HG03039 (cell line): Measurements from ENCODE around the gene NCOA1.
"Not testable (repeated sequence)": the region's sequence is repeated elsewhere in the genome, so short reads cannot be mapped to it uniquely, and the experiment has no call there.

ENCODE experiments used
- ATAC-seq: cut with Tn5 transposase; IDR thresholded peaks from one replicate; pipeline ENCODE4 v1.9.1; 2021; ENCODE audit warnings: mild to moderate bottlenecking, moderate library complexity; ENCODE audit not compliant: unreplicated experiment

NCOA1 gene

GRCh38 chr2:24771764-24772586, 280.9 kb downstream of the NCOA1 start:
- ATAC-seq = no peak

GRCh38 chr2:24774373-24774772, 283.3 kb downstream of the NCOA1 start:
- ATAC-seq = no peak

- no peak for ATAC-seq
Measured at GRCh38 chr2:24779116-24779515, 288.1 kb downstream of the NCOA1 start.

- no peak for ATAC-seq
Measured at GRCh38 chr2:24783641-24784040, 292.6 kb downstream of the NCOA1 start.

GRCh38 chr2:24785671-24786321, 294.7 kb downstream of the NCOA1 start:
- ATAC-seq = no peak

GRCh38 chr2:24787532-24787931, 296.5 kb downstream of the NCOA1 start:
- ATAC-seq = no peak

GRCh38 chr2:24788816-24789215, 297.8 kb downstream of the NCOA1 start:
- ATAC-seq = no peak

- ATAC-seq = no peak
Measured at GRCh38 chr2:24791452-24791851, 300.4 kb downstream of the NCOA1 start.

- no peak for ATAC-seq
Measured at GRCh38 chr2:24792542-24792873, 301.5 kb downstream of the NCOA1 start.

- ATAC-seq = peak; percentile 83
Measured at GRCh38 chr2:24792874-24793760, 302.1 kb downstream of the NCOA1 start, which contains the start of the genes CENPO and PTRHD1. Gene CENPO (plus strand): TSS chr2:24793425. CDS start chr2:24793920, 495 bp downstream. Gene PTRHD1 (minus strand): TSS chr2:24793391. CDS start chr2:24793377, 14 bp downstream.

GRCh38 chr2:24793761-24794435, 302.8 kb downstream of the NCOA1 start:
- ATAC-seq = no peak

- ATAC-seq = no peak
Measured at GRCh38 chr2:24797644-24798043, 306.6 kb downstream of the NCOA1 start.

GRCh38 chr2:24800487-24800886, 309.4 kb downstream of the NCOA1 start:
- not testable (repeated sequence) for ATAC-seq

GRCh38 chr2:24805811-24806660, 315.0 kb downstream of the NCOA1 start:
- ATAC-seq = not testable (repeated sequence)

GRCh38 chr2:24806661-24807036, 315.6 kb downstream of the NCOA1 start:
- ATAC-seq = no peak

- no peak for ATAC-seq
Measured at GRCh38 chr2:24809316-24810007, 318.4 kb downstream of the NCOA1 start.

- no peak for ATAC-seq
Measured at GRCh38 chr2:24813691-24814137, 322.7 kb downstream of the NCOA1 start.

- ATAC-seq = no peak
Measured at GRCh38 chr2:24814516-24814915, 323.5 kb downstream of the NCOA1 start.

GRCh38 chr2:24815171-24815570, 324.1 kb downstream of the NCOA1 start:
- ATAC-seq = no peak
